ENCODE measurements around the gene LRRC15. TPM values are rescaled to one million over a fixed set of nuclear protein-coding genes. Genes with fewer than 3 reads are reported as not detected.

Gene LRRC15
- total RNA-seq, 1 donor from 2014 or later: not detected

DNA sequence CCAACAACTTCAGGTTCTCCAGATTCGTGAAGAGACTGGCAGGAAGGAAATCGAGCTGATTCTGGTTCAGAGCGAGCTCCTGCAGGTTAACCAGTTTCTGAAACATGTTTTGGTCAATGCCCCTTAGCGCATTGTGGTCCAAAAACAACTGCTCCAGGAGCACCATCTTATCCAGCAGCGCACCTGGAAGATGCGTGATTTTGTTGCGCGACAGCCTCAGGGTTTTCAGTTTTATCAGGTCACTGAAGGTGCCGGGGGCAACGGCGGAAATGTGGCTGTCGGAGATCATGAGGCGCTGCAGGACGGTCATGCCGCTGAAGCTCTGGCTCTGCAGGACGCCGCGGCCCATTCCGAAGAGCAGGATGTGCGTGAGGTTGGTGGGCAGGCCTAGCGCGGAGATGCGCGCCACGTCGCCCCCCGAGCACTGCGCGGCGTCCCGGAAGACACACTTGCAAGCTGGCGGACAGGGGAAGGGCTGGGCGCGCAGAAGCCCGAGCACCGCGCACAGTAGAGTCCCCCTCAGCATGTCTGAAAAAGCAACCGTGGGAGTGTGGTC lies 28.3 kb upstream of the LRRC15 start:
- H3K27me3 Mint-ChIP-seq: peaks cover 25% of the 10 kb centered on the region
- peak overlapping the region; percentile 73 for H3K4me3 Mint-ChIP-seq
- ATAC-seq (ENCODE audit: low read depth) (peak; percentile 38), DNase-seq (no peak)
- H3K36me3 Mint-ChIP-seq (ENCODE audit: low read depth): peaks cover under 1% of the 10 kb centered on the region
- CTCF ChIA-PET: interaction anchor here (1.3 to 1.4 kb wide), 2 partner anchors 8 to 13 kb away, joined by 4 to 5 read pairs; no protein-coding TSS in a partner anchor
- intact Hi-C loops (cut with micrococcal nuclease): no loop called here
- TF ChIP-seq, protein P1, sequence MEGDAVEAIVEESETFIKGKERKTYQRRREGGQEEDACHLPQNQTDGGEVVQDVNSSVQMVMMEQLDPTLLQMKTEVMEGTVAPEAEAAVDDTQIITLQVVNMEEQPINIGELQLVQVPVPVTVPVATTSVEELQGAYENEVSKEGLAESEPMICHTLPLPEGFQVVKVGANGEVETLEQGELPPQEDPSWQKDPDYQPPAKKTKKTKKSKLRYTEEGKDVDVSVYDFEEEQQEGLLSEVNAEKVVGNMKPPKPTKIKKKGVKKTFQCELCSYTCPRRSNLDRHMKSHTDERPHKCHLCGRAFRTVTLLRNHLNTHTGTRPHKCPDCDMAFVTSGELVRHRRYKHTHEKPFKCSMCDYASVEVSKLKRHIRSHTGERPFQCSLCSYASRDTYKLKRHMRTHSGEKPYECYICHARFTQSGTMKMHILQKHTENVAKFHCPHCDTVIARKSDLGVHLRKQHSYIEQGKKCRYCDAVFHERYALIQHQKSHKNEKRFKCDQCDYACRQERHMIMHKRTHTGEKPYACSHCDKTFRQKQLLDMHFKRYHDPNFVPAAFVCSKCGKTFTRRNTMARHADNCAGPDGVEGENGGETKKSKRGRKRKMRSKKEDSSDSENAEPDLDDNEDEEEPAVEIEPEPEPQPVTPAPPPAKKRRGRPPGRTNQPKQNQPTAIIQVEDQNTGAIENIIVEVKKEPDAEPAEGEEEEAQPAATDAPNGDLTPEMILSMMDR (IDR thresholded peaks at IDR 0.05): no peak
- peaks cover 32% of the 10 kb centered on the region for H3K4me1 Mint-ChIP-seq
- H3K27ac Mint-ChIP-seq: no peak overlapping the region
- POLR2A ChIA-PET: no interaction called here
- no peaks in the 10 kb centered on the region for H3K9me3 Mint-ChIP-seq

DNA sequence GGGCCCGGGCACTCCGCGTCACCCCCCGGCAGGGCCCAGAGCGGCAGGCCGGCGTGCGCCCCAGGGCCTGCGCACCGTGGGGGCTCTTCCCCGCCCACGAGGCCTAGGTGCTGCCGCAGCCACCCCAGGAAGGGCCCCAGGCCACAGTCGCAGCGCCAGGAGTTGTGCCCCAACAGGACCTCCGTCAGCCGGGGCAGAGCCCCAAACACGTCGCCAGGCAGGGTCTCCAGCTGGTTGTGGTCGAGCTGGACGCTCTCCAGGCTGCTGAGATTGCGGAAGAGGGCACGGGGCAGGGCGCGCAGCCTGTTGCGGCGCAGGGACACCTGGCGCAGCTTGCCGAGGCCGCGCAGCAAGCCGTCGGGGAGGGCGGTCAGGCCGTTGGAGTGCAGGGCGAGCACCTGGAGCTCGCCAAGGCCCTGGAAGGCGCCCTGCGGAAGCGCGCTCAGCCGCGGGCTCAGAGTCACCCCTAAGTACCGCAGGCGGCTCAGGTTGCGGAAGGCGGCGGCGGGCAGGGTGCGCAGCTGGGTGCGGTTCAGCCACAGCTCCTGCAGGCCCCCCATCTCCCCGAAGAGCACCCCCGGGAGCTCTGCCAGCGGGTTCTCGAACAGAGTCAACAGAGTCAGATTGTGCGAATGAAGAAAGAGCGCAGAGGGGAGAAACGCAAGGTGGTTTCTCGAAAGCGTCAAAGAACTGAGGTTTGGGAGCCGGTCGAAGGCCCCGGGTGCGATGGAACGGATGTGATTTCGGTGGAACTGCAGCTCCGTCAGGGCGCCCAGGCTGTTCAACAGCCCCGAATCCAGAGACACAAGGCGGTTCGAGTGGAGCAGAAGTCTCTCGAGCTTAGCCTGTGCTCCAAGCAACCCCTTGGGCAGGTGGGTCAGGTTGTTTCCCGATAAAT lies 27.6 kb upstream of the LRRC15 start:
- POLR2A ChIA-PET: no interaction called here
- Mint-ChIP-seq H3K27ac (no peak overlapping the region), H3K9me3 (no peaks in the 10 kb centered on the region), H3K36me3 (ENCODE audit: low read depth) (no peaks in the 10 kb centered on the region), H3K27me3 (peaks cover 25% of the 10 kb centered on the region), H3K4me3 (peak overlapping the region; percentile 73), H3K4me1 (peaks cover 32% of the 10 kb centered on the region)
- CTCF ChIA-PET: interaction anchor here (1.0 to 1.4 kb wide), 4 partner anchors 9 to 53 kb away, joined by 3 to 5 read pairs (median 4); no protein-coding TSS in a partner anchor
- ATAC-seq (ENCODE audit: low read depth) (peak; percentile 40), DNase-seq (no peak)
- TF ChIP-seq, protein P1 (IDR thresholded peaks at IDR 0.05): no peak
- intact Hi-C loops (cut with micrococcal nuclease): no loop called here

DNA sequence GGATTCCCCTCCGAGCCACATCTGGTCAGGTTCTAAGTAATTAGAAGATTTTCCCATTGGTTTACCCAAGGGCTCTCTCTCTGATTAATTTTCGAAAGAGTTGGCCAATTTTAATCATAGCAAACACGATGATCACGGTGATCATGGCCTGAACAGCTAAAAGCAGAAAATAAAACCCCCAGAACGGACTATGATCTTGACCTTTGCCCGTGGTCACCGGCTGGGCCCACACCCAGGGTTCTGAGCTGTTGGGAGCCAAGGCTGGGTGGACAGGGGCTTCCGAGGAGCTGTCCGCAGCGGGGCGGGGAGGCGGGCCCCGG lies 27.0 kb upstream of the LRRC15 start:
- H3K36me3 Mint-ChIP-seq (ENCODE audit: low read depth): no peaks in the 10 kb centered on the region
- ChIA-PET CTCF (interaction anchor here (1.0 to 1.4 kb wide), 4 partner anchors 8 to 53 kb away, joined by 3 to 5 read pairs (median 4); no protein-coding TSS in a partner anchor), POLR2A (no interaction called here)
- peak overlapping the region; percentile 48 for H3K4me3 Mint-ChIP-seq
- H3K4me1 Mint-ChIP-seq: peaks cover 32% of the 10 kb centered on the region
- no peak for ATAC-seq (ENCODE audit: low read depth)
- H3K27me3 Mint-ChIP-seq: peaks cover 25% of the 10 kb centered on the region
- intact Hi-C loops (cut with micrococcal nuclease): no loop called here
- H3K9me3 Mint-ChIP-seq: no peaks in the 10 kb centered on the region
- no peak for DNase-seq
- TF ChIP-seq, protein P1 (IDR thresholded peaks at IDR 0.05): no peak
- no peak overlapping the region for H3K27ac Mint-ChIP-seq

DNA sequence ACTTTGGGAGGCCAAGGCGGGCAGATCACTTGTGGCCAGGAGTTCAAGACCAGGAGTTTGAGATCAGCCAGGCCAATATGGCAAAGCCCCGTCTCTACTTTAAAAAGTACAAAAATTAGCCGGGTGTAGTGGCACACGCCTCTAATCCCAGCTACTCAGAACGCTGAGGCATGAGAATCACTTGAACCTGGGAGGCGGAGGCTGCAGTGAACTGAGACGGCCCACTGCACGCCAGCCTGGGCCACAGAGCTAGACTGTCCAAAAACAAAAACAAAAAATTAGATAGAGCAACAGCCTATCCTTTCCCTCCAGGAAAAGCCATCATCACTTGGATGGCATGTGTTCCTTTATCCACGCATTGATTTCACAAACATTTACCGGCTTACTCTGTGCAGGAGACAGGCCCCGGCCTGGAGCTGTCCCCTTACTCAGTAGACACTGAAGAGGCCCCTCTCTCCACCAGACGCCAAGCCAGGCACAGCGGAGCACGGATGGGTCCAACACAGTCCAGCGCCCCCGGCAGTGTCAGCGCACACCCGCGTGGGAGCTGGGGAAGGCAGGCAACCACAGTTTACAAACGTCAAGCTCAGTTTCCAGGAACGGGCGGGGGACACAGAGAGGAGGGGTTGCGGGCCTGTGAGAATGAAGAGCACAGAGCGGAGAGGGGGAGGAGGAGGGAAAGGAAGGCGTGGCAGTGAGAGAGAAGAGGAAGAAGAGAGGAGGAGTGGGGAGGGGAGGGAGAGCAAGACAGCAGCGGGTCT lies 26.4 kb upstream of the LRRC15 start:
- Mint-ChIP-seq H3K9me3 (peaks cover 3% of the 10 kb centered on the region), H3K36me3 (ENCODE audit: low read depth) (no peaks in the 10 kb centered on the region), H3K27me3 (peaks cover 28% of the 10 kb centered on the region), H3K4me3 (peak overlapping the region; percentile 48), H3K27ac (no peak overlapping the region), H3K4me1 (peaks cover 32% of the 10 kb centered on the region)
- DNase-seq: no peak
- ATAC-seq (ENCODE audit: low read depth): no peak
- CTCF ChIA-PET: interaction anchor here (1.0 to 1.4 kb wide), 2 partner anchors 8 to 52 kb away, joined by 4 read pairs; no protein-coding TSS in a partner anchor
- POLR2A ChIA-PET: no interaction called here
- TF ChIP-seq, protein P1 (IDR thresholded peaks at IDR 0.05): no peak
- intact Hi-C loops (cut with micrococcal nuclease): no loop called here
